PFSK-1 (cell line): ENCODE measurements around the gene OTUD3.

Experiments
- FOXP2 ChIP-seq: optimal IDR thresholded peaks from 2 replicates; pipeline ENCODE3; 2011; ENCODE audit warnings: borderline replicate concordance, control low read depth, inconsistent platforms; ENCODE audit not compliant: insufficient read depth; ENCODE audit errors: extremely low read length, extremely low read depth
- POLR2AphosphoS5 ChIP-seq: IDR thresholded peaks from 2 replicates; pipeline ENCODE4 v1.6.1; 2012; ENCODE audit warnings: low read depth, mild to moderate bottlenecking, control low read depth, low read length, moderate library complexity
- SIN3A ChIP-seq: IDR thresholded peaks from 2 replicates; pipeline ENCODE4 v1.6.1; 2012; ENCODE audit warnings: mild to moderate bottlenecking, low read length, moderate library complexity, borderline replicate concordance; ENCODE audit not compliant: insufficient read depth
- TAF1 ChIP-seq: IDR thresholded peaks from 2 replicates; pipeline ENCODE4 v1.6.1; 2012; ENCODE audit warnings: low read length, control low read depth, borderline replicate concordance; ENCODE audit not compliant: insufficient read depth
- TF ChIP-seq, protein P1 (sequence below), 2 experiments: IDR thresholded peaks; 2 replicates each; pipeline versions ENCODE4 v1.6.1 to v1.8.0; 2011 to 2012; ENCODE audit warnings: low read depth in 2 of 2, low read length in 2 of 2, control low read depth in 1 of 2, inconsistent platforms in 1 of 2, mild to moderate bottlenecking in 1 of 2, moderate library complexity in 1 of 2; ENCODE audit not compliant: insufficient read depth in 1 of 2

OTUD3 gene

GRCh38 chr1:19869929-19870328 lies 12.3 kb upstream of the OTUD3 start:
- no peak for TF ChIP-seq TAF1
- TF ChIP-seq, protein P1, sequence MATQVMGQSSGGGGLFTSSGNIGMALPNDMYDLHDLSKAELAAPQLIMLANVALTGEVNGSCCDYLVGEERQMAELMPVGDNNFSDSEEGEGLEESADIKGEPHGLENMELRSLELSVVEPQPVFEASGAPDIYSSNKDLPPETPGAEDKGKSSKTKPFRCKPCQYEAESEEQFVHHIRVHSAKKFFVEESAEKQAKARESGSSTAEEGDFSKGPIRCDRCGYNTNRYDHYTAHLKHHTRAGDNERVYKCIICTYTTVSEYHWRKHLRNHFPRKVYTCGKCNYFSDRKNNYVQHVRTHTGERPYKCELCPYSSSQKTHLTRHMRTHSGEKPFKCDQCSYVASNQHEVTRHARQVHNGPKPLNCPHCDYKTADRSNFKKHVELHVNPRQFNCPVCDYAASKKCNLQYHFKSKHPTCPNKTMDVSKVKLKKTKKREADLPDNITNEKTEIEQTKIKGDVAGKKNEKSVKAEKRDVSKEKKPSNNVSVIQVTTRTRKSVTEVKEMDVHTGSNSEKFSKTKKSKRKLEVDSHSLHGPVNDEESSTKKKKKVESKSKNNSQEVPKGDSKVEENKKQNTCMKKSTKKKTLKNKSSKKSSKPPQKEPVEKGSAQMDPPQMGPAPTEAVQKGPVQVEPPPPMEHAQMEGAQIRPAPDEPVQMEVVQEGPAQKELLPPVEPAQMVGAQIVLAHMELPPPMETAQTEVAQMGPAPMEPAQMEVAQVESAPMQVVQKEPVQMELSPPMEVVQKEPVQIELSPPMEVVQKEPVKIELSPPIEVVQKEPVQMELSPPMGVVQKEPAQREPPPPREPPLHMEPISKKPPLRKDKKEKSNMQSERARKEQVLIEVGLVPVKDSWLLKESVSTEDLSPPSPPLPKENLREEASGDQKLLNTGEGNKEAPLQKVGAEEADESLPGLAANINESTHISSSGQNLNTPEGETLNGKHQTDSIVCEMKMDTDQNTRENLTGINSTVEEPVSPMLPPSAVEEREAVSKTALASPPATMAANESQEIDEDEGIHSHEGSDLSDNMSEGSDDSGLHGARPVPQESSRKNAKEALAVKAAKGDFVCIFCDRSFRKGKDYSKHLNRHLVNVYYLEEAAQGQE (IDR thresholded peaks at IDR 0.05; ENCODE audit: insufficient read depth in 1 of 2, low read depth in 2 of 2, low read length in 2 of 2): no peak

DNA sequence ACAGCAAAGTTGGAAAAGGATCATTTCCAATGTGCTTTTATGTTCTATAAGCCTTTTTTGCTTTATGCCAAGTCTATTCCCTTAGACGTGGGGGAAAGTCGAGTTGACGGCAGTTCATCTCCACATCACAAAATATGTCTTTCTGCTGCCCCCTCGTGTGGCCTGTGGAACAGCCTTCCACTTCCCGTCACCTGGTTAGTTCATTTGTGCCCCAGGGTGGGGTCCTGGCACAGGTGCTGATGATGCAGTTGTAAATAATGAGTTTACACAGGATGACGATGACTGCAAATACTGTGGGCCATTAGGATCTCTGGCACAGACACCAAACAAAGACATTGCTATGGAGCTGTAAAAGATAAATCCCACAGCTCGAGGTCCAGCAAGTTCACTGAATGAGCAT lies 10.0 kb upstream of the OTUD3 start:
- TF ChIP-seq FOXP2 (no peak), TAF1 (no peak), SIN3A (no peak), POLR2AphosphoS5 (no peak)
- TF ChIP-seq, protein P1 (IDR thresholded peaks at IDR 0.05; ENCODE audit: insufficient read depth in 1 of 2, low read depth in 2 of 2, low read length in 2 of 2): no peak

DNA sequence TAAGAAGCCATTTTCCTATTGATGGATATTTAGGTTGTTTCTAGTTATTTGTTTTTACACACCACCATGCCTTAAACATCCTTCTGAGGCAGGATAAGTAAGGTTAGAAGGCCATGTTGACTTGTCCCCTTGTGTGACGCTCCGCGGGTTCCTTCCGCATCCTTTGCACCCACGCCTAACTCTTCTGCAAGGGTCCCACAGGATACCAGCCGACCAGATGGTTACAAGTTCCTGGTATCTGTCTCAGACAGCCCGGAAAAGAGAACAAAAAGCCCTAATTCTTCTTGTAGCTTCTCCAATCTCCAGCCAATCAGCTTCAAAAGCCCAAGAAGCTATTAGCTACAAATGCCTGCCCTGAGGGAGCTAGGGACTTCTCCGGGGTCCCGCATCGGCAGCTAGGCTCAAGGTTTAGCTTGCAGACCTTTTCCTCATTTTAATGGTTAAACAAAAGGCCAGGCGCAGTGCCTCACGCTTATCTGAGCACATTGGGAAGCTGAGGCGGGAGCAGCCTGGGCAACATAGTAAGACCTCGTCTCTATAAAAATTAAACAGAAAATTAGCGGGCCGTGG lies 4.9 kb upstream of the OTUD3 start:
- TF ChIP-seq SIN3A: no peak
- TF ChIP-seq POLR2AphosphoS5: no peak
- TF ChIP-seq, protein P1 (IDR thresholded peaks at IDR 0.05; ENCODE audit: insufficient read depth in 1 of 2, low read depth in 2 of 2, low read length in 2 of 2): no peak
- no peak for TF ChIP-seq FOXP2

GRCh38 chr1:19877821-19878636 lies 4.2 kb upstream of the OTUD3 start:
- TF ChIP-seq SIN3A (no peak), POLR2AphosphoS5 (no peak), TAF1 (no peak), FOXP2 (no peak)
- TF ChIP-seq, protein P1 (IDR thresholded peaks at IDR 0.05; ENCODE audit: insufficient read depth in 1 of 2, low read depth in 2 of 2, low read length in 2 of 2): no peak
